ENCODE data around the gene MORC3.

DNA sequence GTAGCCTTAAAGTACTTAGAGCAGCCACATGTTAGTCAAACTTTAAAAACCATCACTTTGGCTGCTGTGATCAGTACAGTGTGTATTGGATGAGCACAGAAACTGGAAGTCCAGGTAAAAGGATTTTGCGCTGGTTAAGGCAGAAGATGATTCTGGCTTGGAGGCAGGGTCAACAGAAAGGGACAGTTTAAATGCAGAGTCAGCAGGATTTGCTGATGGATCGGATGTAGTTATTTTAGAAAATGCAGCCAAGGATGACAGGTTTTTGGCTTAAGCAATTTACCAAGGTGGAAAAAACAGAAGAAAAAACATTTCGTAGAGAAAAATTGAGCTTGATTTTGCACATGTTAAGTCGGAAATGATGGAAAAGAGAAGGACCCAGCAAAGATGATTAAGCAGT is 45.9 kb upstream of the MORC3 start:
- TF ChIP-seq CTCF (IDR thresholded peaks at IDR 0.05; ENCODE audit: low read depth, low read length, poor library complexity, severe bottlenecking) (no peak), EZH2phosphoT487 (IDR thresholded peaks at IDR 0.05; ENCODE audit: borderline replicate concordance, low read length) (no peak)
